GM12878 (cell line): ENCODE measurements around the gene C9. TPM values are rescaled to one million over a fixed set of nuclear protein-coding genes. Genes with fewer than 3 reads are reported as not detected.

Source experiments
- ATAC-seq: fragments of 200-7000 bp; cut with Tn5 transposase; 3 replicates; pipeline ENCODE4 v1.9.1; 2020; ENCODE audit warnings: mild to moderate bottlenecking, moderate library complexity
- BruUV-seq: library from RNA; stranded (reverse); fragments of 400-500 nt; replicated peaks from 2 replicates; lab custom pipeline; 2021; lab: Mats Ljungman, UMichigan
- CTCF ChIA-PET: fragments of 300-600 bp; sonication (Branson Sonifier 250); formaldehyde crosslinking; extraction: SDS; loops from one replicate; lab custom pipeline; 2021; ENCODE audit warnings: inconsistent platforms; lab: Yijun Ruan, JAX
- POLR2A ChIA-PET: fragments of 350-600 bp; formaldehyde crosslinking; extraction: SDS; loops from one replicate; lab custom pipeline; 2021; ENCODE audit warnings: inconsistent platforms; lab: Charles Lee
- RAD21 ChIA-PET: fragments of 300-600 bp; sonication (Branson Sonifier 250); formaldehyde crosslinking; loops from one replicate; lab custom pipeline; 2023; ENCODE audit warnings: antibody characterized with exemption; ENCODE audit not compliant: unreplicated experiment; lab: Charles Lee
- SMC1A ChIA-PET: fragments of 300-600 bp; sonication (Branson Sonifier 250); formaldehyde crosslinking; loops from one replicate; lab custom pipeline; 2023; ENCODE audit not compliant: unreplicated experiment, uncharacterized antibody; lab: Charles Lee
- DNase-seq: peaks from one replicate; pipeline ENCODE4 v3.0.0-alpha.2; 2011; ENCODE audit warnings: low read depth, low spot score
- FAIRE-seq: peaks from 3 replicates; lab custom pipeline; 2011; peaks lifted over from hg19 to GRCh38; lab: Jason Lieb, UNC
- H2AFZ ChIP-seq: 2 replicates; pipeline ENCODE4 v1.6.0; 2011; ENCODE audit warnings: low read depth, low read length, control low read depth; ENCODE audit not compliant: control insufficient read depth
- H3K27ac ChIP-seq: 2 replicates; pipeline ENCODE4 v1.5.1; 2011; ENCODE audit warnings: control low read depth; ENCODE audit not compliant: control insufficient read depth, insufficient read depth
- H3K27me3 ChIP-seq, 2 experiments: replicated peaks in 1 of 2; 2 replicates each; pipeline versions ENCODE4 v1.6.0 to v1.6.1; 2011; ENCODE audit warnings: low read length in 1 of 2; ENCODE audit not compliant: control insufficient read depth in 2 of 2, insufficient read depth in 2 of 2
- H3K36me3 ChIP-seq, 2 experiments: 2 replicates each; pipeline ENCODE4 v1.5.1; 2011; ENCODE audit warnings: low read length in 1 of 2; ENCODE audit not compliant: control insufficient read depth in 2 of 2, insufficient read depth in 2 of 2
- H3K4me1 ChIP-seq: 2 replicates; pipeline ENCODE4 v1.6.1; 2011; ENCODE audit warnings: mild to moderate bottlenecking, low read length, moderate library complexity, mixed read lengths; ENCODE audit not compliant: control insufficient read depth, insufficient read depth
- H3K4me2 ChIP-seq: 2 replicates; pipeline ENCODE4 v1.6.0; 2011; ENCODE audit warnings: control low read depth; ENCODE audit not compliant: control insufficient read depth, insufficient read depth
- H3K4me3 ChIP-seq: fragments of 200-600 bp; sonication (generic); 2 replicates; pipeline ENCODE4 v1.5.1; 2016
- H3K79me2 ChIP-seq: 2 replicates; pipeline ENCODE4 v1.6.0; 2011; ENCODE audit warnings: low read length; ENCODE audit not compliant: control insufficient read depth, insufficient read depth
- H3K9ac ChIP-seq: 2 replicates; pipeline ENCODE4 v1.8.0; 2011; ENCODE audit warnings: low read length, control low read depth, mixed read lengths; ENCODE audit not compliant: control insufficient read depth, insufficient read depth
- H3K9me3 ChIP-seq: replicated peaks from 3 replicates; pipeline ENCODE4 v1.5.1; 2011; ENCODE audit warnings: mild to moderate bottlenecking, low read length; ENCODE audit not compliant: control insufficient read depth, insufficient read depth
- H4K20me1 ChIP-seq: 2 replicates; pipeline ENCODE4 v1.6.0; 2011; ENCODE audit not compliant: control insufficient read depth, insufficient read depth
- CREM ChIP-seq: IDR thresholded peaks from 2 replicates; pipeline ENCODE4 v1.6.1; 2014; ENCODE audit warnings: antibody characterized with exemption, low read depth
- E2F8 ChIP-seq: fragments of 450-650 bp; IDR thresholded peaks from 2 replicates; pipeline ENCODE4 v1.6.1; 2018; ENCODE audit warnings: mild to moderate bottlenecking, low read depth, moderate library complexity; ENCODE audit not compliant: partially characterized antibody
- MEF2A ChIP-seq: IDR thresholded peaks from 2 replicates; pipeline ENCODE4 v1.6.1; 2011; ENCODE audit warnings: low read depth, mild to moderate bottlenecking, low read length, moderate library complexity; ENCODE audit not compliant: insufficient read depth
- NR2F1 ChIP-seq: fragments of 450-650 bp; conservative IDR thresholded peaks from 2 replicates; pipeline ENCODE4 v1.6.1; 2017; ENCODE audit warnings: mild to moderate bottlenecking
- PML ChIP-seq: IDR thresholded peaks from 2 replicates; pipeline ENCODE4 v1.6.1; 2012; ENCODE audit warnings: low read length, inconsistent platforms
- POU2F2 ChIP-seq: IDR thresholded peaks from 3 replicates; pipeline ENCODE4 v1.6.1; 2011; ENCODE audit warnings: low read depth, mild to moderate bottlenecking, low read length, borderline replicate concordance
- RELB ChIP-seq: fragments of 450-650 bp; IDR thresholded peaks from 2 replicates; pipeline ENCODE4 v1.6.1; 2017; ENCODE audit warnings: low read depth, mild to moderate bottlenecking, moderate library complexity
- SIN3A ChIP-seq: IDR thresholded peaks from 2 replicates; pipeline ENCODE4 v1.6.1; 2012; ENCODE audit warnings: low read depth, low read length, improper control_type of control experiment
- SP1 ChIP-seq: IDR thresholded peaks from one replicate; pipeline ENCODE4 v1.6.1; 2011; ENCODE audit warnings: low read depth, low read length
- SUPT20H ChIP-seq: IDR thresholded peaks from 2 replicates; pipeline ENCODE4 v1.6.1; 2011; ENCODE audit warnings: low read depth, mild to moderate bottlenecking, low read length, moderate library complexity, borderline replicate concordance; ENCODE audit not compliant: control insufficient read depth
- TCF7 ChIP-seq: IDR thresholded peaks from 2 replicates; pipeline ENCODE4 v1.6.1; 2014; ENCODE audit warnings: antibody characterized with exemption, borderline replicate concordance
- USF2 ChIP-seq: IDR thresholded peaks from 2 replicates; pipeline ENCODE4 v1.6.1; 2011; ENCODE audit warnings: low read depth, low read length, improper control_type of control experiment, borderline replicate concordance
- YBX1 ChIP-seq: fragments of 450-650 bp; IDR thresholded peaks from 2 replicates; pipeline ENCODE4 v1.6.1; 2016; ENCODE audit warnings: antibody characterized with exemption
- YY1 ChIP-seq: IDR thresholded peaks from 2 replicates; pipeline ENCODE4 v1.6.1; 2011; ENCODE audit warnings: low read depth, mild to moderate bottlenecking, low read length
- ZBTB33 ChIP-seq: fragments of 450-650 bp; IDR thresholded peaks from 2 replicates; pipeline ENCODE4 v1.6.1; 2017; ENCODE audit warnings: mild to moderate bottlenecking
- WGBS: methylation state at CpG from one replicate; pipeline ENCODE4 v1.1.6; 2016; ENCODE audit warnings: low lambda C conversion rate; ENCODE audit not compliant: insufficient replicate concordance, insufficient coverage; ENCODE audit errors: missing lambda C conversion rate; 5-methylcytosine and 5-hydroxymethylcytosine counted together
- in situ Hi-C: fragments of 300-500 bp; cut with MboI; formaldehyde crosslinking; loops from 9 replicates; pipeline ENCODE4 v1.14.3; 2018; ENCODE audit warnings: mixed read lengths
- intact Hi-C: fragments of 100-400 bp; cut with micrococcal nuclease; formaldehyde crosslinking; loops from one replicate; pipeline ENCODE4 v1.14.2; 2022; ENCODE audit not compliant: unreplicated experiment
- polyA plus RNA-seq, 11 experiments: library from polyadenylated mRNA; depleted of rRNA in 4 of 11; unstranded in 6 of 11; stranded (reverse) in 5 of 11; fragments of >200 nt; fragmentation: Nextera tagmentation in 4 of 11; fragmentation: Illumina TruSeq in 1 of 11; extraction: Ambion mirVana in 4 of 11; extraction: Trizol in 1 of 11; gene quantifications; 1 replicate in 1 of 11; 2 replicates in 10 of 11; pipeline versions ENCODE4 v1.2.1 to v1.2.3, GENCODE V29; 2011 to 2016; ENCODE audit warnings: inconsistent platforms in 2 of 11, missing spikeins in 2 of 11, low read depth in 1 of 11
- total RNA-seq, 4 experiments: library from RNA; depleted of rRNA in 3 of 4; stranded (reverse); fragments of >200 nt in 3 of 4; fragmentation: Illumina TruSeq in 1 of 4; extraction: Trizol in 1 of 4; gene quantifications; 2 replicates each; pipeline versions ENCODE4 v1.2.1 to v1.2.3, GENCODE V29; 2013 to 2021

The C9 gene
- total and polyA plus RNA-seq, 10 of the 15 experiments (the other 5 are each of a cell fraction or from before 2014, with no cell fraction given) = 0.54 TPM; not detected in 9

GRCh38 chr5:39400713-39401578 is 36.7 kb upstream of the C9 start:
- ATAC-seq (no peak), DNase-seq (no peak), FAIRE-seq (no peak)
- Histone ChIP-seq H2AFZ (no peak overlapping the region), H4K20me1 (no peaks in the 10 kb centered on the region), H3K4me1 (no peaks in the 10 kb centered on the region), H3K79me2 (no peaks in the 10 kb centered on the region), H3K9ac (no peak overlapping the region), H3K4me3 (no peak overlapping the region), H3K4me2 (no peak overlapping the region), H3K27ac (no peak overlapping the region), H3K9me3 (no peaks in the 10 kb centered on the region), H3K27me3 (no peaks in the 10 kb centered on the region), H3K36me3 (no peaks in the 10 kb centered on the region)
- RAD21 ChIA-PET = interaction anchor here (0.9 kb wide), 1 partner anchor 25 kb away, joined by 3 read pairs; no protein-coding TSS in a partner anchor
- POLR2A ChIA-PET = no interaction called here
- WGBS = 10% methylated on average over 5 of the region's 5 CpGs
- SMC1A ChIA-PET = no interaction called here
- intact Hi-C loops = no loop called here
- CTCF ChIA-PET = interaction anchor here (1.3 to 1.5 kb wide), 2 partner anchors 9 to 25 kb away, joined by 3 to 6 read pairs; no protein-coding TSS in a partner anchor
- no TSS peak for BruUV-seq
- in situ Hi-C loops = no loop called here
- TF ChIP-seq MEF2A (no peak), YY1 (no peak), E2F8 (no peak), CREM (no peak), YBX1 (no peak), NR2F1 (no peak), POU2F2 (no peak), PML (no peak), SIN3A (no peak), RELB (no peak), SP1 (no peak), SUPT20H (no peak), USF2 (no peak), ZBTB33 (no peak), TCF7 (no peak)
